Progenitor cell of endocrine pancreas (in vitro differentiated cells): ENCODE measurements around the gene MED17. TPM values are rescaled to one million over a fixed set of nuclear protein-coding genes. Genes with fewer than 3 reads are reported as not detected.
"Not testable (repeated sequence)": the region's sequence is repeated elsewhere in the genome, so short reads cannot be mapped to it uniquely, and the experiment has no call there.

Source experiments
- DNase-seq: peaks from one replicate; pipeline ENCODE4 v3.0.0; 2021; ENCODE audit warnings: low spot score; ENCODE audit not compliant: unreplicated experiment
- H3K27ac Mint-ChIP-seq: 2 replicates; pipeline ENCODE4 v1.8.0; 2021; ENCODE audit warnings: mild to moderate bottlenecking, moderate library complexity, mixed read lengths
- H3K27me3 Mint-ChIP-seq: 2 replicates; pipeline ENCODE4 v1.8.0; 2021; ENCODE audit warnings: mixed read lengths
- H3K36me3 Mint-ChIP-seq: 2 replicates; pipeline ENCODE4 v1.8.0; 2022; ENCODE audit warnings: mixed read lengths; ENCODE audit not compliant: insufficient read depth
- H3K4me1 Mint-ChIP-seq: 2 replicates; pipeline ENCODE4 v1.8.0; 2021; ENCODE audit warnings: low read depth, mixed read lengths
- H3K4me3 Mint-ChIP-seq: 2 replicates; pipeline ENCODE4 v1.8.0; 2021; ENCODE audit warnings: low read depth, mild to moderate bottlenecking, moderate library complexity, mixed read lengths
- H3K9me3 Mint-ChIP-seq: 2 replicates; pipeline ENCODE4 v1.8.0; 2021; ENCODE audit warnings: low read depth, mixed read lengths
- total RNA-seq: library from RNA; stranded (reverse); gene quantifications from 2 replicates; pipeline ENCODE4 v1.2.1, GENCODE V29; 2021
- TF ChIP-seq, protein P1 (sequence below): fragments of 200-600 bp; sonication (generic); IDR thresholded peaks from one replicate; pipeline ENCODE4 v1.5.0; 2021; ENCODE audit warnings: antibody characterized with exemption, mild to moderate bottlenecking; ENCODE audit not compliant: unreplicated experiment

The MED17 gene
- total RNA-seq, 1 donor from 2014 or later = 55.7 TPM

DNA sequence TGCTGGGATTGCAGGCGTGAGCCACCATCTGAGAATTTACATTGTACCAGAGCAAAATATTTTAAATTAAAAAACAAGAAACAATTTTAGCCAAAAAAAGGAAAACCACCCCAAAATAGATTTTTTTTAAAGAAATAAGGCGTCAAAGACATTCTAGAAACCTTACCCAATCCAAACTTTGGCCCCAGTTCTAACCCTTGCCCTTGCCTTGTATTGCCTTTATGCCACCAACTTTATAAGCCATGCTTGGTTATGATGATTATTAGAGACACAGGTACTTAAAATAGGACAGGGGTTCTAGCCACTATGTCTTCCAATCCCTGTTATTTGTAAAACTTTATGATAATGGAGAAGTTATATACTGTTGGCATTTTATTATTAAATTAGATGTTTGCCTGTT, 30.8 kb upstream of the MED17 start:
- Mint-ChIP-seq H3K27ac (no peak overlapping the region), H3K27me3 (no peaks in the 10 kb centered on the region), H3K4me3 (no peak overlapping the region), H3K9me3 (no peaks in the 10 kb centered on the region), H3K36me3 (peaks cover 13% of the 10 kb centered on the region), H3K4me1 (peaks cover under 1% of the 10 kb centered on the region)
- DNase-seq = no peak
- TF ChIP-seq, protein P1, sequence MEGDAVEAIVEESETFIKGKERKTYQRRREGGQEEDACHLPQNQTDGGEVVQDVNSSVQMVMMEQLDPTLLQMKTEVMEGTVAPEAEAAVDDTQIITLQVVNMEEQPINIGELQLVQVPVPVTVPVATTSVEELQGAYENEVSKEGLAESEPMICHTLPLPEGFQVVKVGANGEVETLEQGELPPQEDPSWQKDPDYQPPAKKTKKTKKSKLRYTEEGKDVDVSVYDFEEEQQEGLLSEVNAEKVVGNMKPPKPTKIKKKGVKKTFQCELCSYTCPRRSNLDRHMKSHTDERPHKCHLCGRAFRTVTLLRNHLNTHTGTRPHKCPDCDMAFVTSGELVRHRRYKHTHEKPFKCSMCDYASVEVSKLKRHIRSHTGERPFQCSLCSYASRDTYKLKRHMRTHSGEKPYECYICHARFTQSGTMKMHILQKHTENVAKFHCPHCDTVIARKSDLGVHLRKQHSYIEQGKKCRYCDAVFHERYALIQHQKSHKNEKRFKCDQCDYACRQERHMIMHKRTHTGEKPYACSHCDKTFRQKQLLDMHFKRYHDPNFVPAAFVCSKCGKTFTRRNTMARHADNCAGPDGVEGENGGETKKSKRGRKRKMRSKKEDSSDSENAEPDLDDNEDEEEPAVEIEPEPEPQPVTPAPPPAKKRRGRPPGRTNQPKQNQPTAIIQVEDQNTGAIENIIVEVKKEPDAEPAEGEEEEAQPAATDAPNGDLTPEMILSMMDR = no peak

DNA sequence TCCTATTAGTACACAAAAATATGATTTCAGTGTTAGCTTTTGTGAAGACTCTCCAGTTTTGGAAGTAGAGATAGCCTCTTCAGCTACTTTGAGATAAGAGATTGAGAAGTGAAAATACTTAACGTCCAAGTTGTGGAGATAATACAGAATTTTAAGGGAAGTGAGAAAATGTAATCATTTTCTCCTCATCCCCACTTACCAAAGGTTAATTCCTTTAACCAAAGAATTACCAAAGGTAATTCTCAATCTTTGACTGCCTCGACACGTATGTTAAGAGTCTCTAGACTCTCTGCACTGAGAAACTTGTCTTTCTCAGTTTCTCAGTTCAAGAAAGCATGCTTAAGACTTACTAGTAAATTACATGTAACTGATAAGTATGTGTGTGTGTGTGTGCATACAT, 27.3 kb upstream of the MED17 start:
- Mint-ChIP-seq H3K36me3 (peaks cover 21% of the 10 kb centered on the region), H3K27ac (no peak overlapping the region), H3K27me3 (no peaks in the 10 kb centered on the region), H3K9me3 (no peaks in the 10 kb centered on the region), H3K4me3 (no peak overlapping the region), H3K4me1 (no peaks in the 10 kb centered on the region)
- TF ChIP-seq, protein P1 = no peak
- no peak for DNase-seq

DNA sequence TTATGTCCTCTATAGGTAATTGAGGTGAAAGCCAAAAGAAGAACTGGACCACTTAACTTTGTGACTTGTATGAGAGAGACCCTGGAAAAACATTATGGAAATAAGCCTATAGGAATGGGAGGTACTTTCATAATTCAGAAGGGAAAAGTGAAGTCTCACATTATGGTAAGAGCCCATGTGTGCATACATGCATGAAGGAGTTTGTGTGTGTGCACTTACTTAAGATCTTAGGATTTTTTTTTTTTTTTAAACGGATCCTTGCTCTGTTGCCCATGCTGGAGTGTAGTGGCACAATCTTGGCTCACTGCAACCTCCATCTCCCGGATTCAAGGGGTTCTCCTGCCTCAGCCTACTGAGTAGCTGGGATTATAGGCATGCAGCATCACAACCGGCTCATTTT, 26.8 kb upstream of the MED17 start:
- H3K4me3 Mint-ChIP-seq = no peak overlapping the region
- TF ChIP-seq, protein P1 = no peak
- no peaks in the 10 kb centered on the region for H3K27me3 Mint-ChIP-seq
- peaks cover 19% of the 10 kb centered on the region for H3K36me3 Mint-ChIP-seq
- DNase-seq = no peak
- H3K27ac Mint-ChIP-seq = no peak overlapping the region
- H3K4me1 Mint-ChIP-seq = no peaks in the 10 kb centered on the region
- no peaks in the 10 kb centered on the region for H3K9me3 Mint-ChIP-seq

DNA sequence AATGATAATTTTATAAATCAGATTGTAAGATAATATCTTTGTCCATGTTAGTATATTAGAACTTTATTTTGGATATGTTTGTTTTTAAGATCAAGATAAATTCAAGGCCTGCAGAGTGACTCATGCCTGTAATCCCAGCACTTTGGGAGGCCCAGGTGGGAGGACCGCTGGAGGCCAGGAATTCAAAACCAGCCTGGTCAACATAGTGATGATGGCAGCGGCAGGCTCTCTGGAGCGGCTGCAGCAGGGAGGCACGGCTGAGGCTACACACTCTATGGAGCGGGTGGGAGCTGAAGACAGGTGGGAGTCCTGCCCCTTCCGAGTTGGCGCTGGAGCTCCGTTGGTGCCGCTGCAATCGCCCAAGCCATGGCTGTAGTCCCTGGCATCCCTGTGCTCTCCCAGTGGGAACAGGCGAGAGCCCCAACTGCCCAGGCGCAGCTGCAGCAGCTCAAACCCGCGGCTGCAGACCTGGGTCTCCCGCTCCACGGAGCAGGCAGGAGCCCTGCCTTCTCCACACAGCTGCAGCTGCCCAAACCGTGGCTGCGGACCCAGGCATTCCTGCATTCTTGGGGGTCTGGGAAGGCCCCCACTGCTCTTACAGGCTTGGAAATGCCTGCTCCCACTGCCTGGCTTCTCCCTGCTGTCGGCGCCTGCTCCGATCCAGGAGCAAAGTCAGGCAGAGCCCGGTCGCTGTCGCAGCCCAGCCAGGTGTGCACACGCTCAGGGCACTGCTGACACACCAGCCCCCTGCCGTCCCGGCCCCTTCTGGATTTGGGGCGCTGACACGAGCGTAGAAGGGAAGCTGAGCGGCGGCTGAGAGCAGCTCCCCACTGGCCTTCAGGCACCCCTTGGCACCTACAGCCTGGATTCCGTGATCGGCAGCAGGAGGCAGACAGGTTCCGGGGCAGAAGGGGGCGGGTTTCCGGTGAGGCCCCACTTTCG, 25.9 kb upstream of the MED17 start:
- H3K36me3 Mint-ChIP-seq = peaks cover 18% of the 10 kb centered on the region
- TF ChIP-seq, protein P1 = no peak
- no peaks in the 10 kb centered on the region for H3K9me3 Mint-ChIP-seq
- DNase-seq = no peak
- no peak overlapping the region for H3K4me3 Mint-ChIP-seq
- no peaks in the 10 kb centered on the region for H3K27me3 Mint-ChIP-seq
- no peaks in the 10 kb centered on the region for H3K4me1 Mint-ChIP-seq
- H3K27ac Mint-ChIP-seq = no peak overlapping the region

DNA sequence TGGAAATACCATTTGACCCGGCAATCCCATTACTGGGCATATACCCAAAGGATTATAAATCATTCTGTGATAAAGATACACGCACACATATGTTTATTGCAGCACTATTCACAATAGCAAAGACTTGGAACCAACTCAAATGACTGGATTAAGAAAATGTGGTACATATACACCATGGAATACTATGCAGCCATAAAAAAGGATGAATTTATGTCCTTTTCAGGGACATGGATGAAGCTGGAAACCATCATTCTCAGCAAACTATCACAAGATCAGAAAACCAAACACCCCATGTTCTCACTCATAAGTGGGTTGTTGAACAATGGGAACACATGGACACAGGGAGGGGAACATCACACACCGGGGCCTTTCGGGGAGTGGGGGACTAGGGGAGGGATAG, 25.0 kb upstream of the MED17 start:
- H3K9me3 Mint-ChIP-seq, H3K4me1 Mint-ChIP-seq, H3K27ac Mint-ChIP-seq, H3K27me3 Mint-ChIP-seq, DNase-seq, H3K4me3 Mint-ChIP-seq: not testable (repeated sequence)
- H3K36me3 Mint-ChIP-seq = peaks cover 19% of the 10 kb centered on the region

DNA sequence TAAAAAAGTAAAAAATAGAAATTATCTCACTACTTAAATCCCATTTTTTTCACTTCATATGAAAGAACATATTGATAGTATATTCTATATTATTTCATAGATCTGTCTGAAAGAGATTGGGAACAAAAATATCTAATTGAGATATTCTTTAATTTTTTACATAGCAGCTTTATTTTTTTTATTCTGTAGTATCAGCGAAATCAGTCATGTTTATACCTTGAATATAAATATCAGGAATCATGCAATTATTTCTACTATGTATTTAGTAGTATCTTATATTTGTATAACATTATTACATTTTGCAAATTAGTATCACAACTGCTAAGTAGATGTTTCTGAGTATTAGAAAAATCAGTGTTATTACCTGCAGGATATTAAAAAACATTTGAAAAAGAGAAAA, 22.2 kb upstream of the MED17 start:
- Mint-ChIP-seq H3K27ac (no peak overlapping the region), H3K9me3 (no peaks in the 10 kb centered on the region), H3K4me3 (no peak overlapping the region), H3K27me3 (no peaks in the 10 kb centered on the region), H3K4me1 (peaks cover 2% of the 10 kb centered on the region), H3K36me3 (peaks cover 19% of the 10 kb centered on the region)
- no peak for DNase-seq
- TF ChIP-seq, protein P1 = no peak
